ENCODE data around the gene WDFY2.

The WDFY2 gene

DNA sequence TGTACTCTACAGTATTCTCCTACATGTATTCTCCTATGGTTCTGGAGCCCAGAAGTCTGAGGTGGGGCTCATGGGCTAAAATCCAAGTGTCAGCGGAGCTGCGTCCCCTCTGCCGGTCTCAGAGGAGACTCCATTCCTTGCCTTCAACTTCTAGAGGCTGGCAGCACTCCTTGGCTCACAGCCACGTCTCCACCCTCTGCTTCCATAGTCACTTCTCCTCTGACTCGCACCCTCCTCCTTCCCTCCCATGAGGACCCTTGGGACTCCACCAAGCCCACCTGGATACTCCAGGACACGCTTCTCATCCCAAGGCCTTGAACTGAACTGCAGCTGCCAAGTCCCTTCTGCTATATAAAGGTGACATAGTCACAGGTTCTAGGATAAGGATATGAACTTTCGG lies 191.9 kb downstream of the WDFY2 start:
- DNase-seq: no peak

DNA sequence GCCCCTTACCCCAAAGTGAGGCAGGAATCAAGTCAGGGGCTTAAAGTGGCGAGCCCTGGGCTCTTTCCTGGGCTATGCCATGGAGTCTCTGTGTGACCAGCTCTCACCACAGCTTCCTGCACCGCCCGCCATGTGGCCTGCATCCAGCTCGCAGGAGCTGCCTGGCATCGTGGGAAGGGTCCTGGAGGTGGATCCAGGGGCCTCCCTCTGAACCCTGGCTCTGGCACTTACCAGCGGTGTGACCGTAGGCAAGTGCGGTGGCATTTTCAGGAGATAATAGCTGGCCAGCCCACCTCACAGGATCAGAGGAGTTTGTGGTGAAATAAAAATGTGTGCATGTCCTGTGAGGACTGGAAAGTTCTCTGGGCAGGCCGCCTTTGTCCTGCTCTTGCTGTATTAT lies 193.7 kb downstream of the WDFY2 start:
- no peak for DNase-seq

DNA sequence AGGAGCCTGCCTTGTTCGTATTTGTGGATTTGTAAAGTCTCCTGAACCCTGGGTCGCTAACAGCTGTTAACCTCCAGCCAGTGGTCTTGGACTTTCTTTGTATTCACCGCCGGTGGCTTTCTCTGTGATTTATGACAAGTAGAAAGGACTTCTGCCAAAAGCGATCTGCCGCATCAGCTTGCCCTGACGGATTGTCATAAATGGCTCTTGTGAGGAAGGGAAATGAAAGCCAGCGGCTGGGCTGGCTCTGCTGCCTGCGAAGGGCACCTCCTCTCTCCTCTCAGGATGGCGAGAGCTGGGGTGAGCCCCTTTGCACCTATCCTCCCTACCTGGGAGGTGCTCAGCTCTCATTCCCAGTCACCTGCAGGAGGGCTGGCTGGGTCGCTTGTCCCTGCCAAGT lies 194.1 kb downstream of the WDFY2 start:
- DNase-seq: no peak

DNA sequence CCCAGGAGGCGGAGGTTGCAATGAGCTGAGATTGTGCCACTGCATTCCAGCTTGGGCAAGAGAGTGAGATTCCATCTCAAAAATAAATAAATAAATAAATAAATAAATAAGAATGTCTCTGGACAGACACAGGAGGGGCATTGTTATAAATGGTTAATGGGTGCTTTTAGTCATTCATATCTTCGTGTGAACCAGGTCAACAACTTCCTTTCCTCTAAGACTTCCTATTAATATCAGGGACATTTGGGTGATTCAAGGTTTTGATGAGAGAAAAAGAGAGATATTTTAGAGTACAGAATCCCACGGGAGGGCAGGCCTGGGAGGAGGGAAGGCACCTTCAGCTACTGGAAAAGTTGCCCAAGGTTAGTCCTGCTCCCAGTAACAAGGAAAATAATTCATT lies 195.8 kb downstream of the WDFY2 start:
- DNase-seq: no peak

DNA sequence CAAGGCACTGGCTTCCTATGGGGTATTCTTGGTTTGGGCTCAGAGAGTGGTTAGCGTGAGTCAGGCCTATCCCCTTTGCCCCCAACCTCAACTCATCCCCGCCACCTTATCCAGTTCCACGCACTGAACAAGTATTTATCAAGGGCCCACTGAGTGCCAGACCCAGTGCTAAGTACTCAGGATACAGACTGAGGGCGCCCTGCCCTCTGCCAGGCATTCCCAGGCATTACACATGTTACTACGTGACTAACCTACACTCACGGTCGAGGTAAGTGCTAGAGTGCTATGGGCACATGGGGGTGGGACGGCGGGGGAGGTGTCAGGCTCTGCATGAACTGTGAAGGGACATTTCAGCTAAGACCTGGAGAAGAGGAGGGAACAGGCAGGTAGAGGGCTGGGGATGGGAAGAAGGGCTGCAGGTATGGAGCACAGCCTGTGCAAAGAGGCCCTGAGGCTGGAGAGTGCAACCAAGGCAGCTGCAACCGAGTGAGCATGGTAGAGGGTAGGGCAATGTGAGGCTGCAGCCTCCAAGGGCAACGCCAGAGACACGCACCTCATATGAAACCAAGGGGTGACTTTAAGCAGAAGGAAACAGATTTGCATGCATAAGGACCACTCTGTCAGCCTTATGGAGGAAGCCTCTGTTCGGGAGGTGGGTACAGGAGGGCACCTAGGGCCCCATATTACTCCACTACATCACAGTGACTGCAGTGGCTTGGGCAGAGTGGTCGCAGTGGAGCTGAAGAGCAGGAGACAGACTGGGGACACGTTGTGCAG lies 197.2 kb downstream of the WDFY2 start:
- peak in 1 of 2 experiments; percentile 8 for DNase-seq

DNA sequence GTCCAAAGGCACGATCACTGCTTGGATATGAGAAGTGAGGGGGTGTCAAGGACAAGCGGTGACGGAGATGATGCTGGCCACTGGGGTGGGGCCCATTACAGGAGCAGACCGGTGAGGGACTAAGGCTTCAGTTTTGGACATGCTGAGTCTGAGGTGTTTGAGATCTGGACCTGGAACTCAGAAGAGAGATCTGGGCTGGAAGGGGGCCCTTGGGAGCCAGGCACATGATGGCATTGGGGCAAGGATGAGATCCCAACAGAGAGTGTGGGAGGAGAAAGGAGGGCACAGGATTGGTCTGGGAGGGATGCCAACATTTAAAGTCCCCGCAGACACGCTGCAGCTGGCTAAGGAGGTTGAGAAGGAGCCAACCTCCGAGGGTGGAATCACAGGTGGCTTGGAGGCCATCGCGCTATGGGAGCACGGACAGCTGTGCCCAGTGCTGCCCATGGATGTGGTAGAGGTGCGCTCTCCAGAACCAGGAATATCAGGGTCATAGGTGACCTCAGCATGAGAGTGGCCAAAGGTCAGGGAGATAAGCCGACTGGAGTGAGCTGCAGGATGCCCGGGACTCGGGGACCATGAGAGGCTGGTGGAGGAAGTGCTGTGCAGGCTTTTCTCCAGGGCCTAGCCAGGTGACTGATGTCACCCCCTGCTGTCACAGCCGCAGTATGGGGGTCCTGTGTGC lies 197.9 kb downstream of the WDFY2 start:
- no peak for DNase-seq

DNA sequence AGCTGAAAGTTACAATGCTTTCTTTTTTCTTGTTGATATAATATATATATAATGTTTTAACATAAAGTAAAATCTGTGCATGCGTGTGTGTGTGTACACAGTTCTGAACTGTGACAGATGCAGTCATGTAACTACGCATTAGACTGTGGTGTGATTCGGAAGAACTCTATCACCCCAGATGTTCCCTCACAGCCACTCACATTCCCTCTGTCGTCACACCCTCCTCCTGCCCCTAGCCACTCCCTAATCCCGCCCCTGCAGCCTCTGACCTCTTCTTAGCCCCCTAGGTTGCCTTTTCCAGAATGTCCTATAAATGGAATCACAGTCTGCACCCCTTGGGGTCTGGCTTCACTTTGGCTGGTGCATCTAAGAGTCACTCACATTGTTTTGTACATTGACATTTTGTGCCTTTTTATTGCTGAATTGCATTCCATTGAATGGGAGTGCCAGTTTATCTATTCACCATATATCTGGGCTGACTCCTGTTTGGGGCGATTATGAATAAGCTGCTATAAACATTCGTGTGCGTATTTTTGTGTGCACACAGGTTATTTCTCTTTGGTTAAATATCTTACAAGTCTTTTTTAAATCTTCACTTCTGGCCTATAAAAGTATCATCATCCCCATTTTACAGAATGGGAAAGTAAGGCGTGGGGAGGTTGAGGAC lies 199.3 kb downstream of the WDFY2 start:
- no peak for DNase-seq

DNA sequence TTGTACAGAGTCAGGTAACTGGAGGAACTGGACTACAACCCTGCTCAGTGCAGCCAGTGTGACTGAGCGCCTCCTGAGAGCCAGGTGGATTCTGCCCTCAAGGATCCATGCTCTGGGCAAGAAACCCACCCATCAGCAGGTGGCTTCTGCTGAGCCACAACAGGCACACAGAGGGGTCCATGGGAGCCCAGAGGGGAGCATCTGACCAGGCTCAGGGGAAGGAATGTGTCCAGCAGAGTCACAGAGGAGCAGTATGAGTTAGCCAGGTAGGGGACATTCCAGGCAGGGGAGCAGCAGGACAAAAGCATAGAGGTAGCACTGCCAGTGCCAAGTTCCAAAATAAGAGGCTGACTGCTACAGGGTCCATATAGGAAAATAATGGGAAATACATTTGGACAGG lies 199.8 kb downstream of the WDFY2 start:
- no peak for DNase-seq

DNA sequence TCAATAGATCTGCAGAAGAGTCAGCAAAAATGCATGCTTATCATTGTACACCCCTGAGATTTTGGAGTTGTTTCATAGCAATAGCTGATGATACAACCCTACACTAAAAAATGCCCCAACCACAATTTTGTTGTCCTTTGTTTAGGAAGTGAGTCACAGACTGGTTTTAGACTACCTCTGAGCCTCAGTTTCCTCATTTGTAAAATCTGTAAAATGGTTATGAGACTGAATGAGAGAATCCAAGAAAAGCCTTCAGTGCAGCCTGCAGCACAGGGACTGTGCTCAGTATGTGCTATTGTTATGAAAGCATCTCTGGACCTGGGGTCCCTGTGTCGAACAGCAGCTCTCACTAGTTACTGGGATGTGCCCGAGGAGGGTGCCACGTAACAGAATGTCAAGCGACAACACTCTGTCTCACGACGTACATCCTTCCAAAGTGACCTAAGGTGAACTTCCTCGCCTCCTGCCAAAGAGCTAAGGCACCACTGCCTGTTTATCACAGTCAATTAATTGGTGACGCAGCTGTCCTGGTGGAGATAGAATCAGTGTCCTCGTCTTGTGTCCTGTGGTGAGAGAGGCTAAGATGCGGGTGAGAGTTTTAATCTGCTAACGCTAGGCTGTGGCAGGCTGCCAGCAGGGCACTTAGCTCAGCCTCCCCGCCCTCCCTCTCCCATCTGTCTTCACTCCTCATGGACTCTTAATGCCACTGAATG lies 201.6 kb downstream of the WDFY2 start:
- no peak for DNase-seq

DNA sequence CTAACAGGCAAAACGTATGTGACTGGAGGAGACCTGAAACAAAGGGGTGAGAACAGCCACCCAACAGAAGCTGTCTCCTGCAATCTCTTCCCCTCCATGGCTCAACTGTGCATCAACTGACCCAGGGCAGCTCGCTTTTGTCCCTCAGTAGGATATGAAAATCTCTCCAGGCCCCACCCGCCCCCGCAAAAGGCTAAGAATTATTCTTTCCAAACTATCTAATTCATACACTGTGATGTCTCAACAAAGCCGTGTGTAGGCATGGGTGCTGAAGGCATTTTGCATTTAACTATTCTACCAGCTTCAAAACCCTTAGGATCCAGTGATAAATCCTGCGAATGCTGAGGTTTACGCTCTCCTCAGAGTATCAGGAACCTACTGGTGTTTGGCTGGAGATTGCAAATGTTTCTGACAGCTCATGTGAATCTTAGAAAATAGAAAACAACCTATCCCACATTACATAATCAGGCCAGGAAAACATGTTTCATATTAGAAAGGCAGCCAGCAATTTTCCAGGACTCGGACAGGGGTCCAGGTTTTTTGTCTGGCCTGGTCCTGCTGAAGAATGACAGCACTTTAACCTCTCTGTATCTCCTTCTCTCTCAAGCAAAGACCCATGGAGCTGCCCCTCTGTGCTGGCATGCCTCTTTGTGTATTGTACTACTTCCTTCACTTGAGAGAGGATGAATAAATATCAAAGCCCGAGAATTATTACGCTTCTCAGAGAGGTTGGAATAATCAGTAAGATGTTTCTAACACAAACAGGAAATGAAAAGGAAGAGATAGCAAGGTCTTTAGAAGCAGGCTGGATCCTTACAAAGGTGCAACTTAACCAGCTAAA lies 202.4 kb downstream of the WDFY2 start:
- DNase-seq: no peak

DNA sequence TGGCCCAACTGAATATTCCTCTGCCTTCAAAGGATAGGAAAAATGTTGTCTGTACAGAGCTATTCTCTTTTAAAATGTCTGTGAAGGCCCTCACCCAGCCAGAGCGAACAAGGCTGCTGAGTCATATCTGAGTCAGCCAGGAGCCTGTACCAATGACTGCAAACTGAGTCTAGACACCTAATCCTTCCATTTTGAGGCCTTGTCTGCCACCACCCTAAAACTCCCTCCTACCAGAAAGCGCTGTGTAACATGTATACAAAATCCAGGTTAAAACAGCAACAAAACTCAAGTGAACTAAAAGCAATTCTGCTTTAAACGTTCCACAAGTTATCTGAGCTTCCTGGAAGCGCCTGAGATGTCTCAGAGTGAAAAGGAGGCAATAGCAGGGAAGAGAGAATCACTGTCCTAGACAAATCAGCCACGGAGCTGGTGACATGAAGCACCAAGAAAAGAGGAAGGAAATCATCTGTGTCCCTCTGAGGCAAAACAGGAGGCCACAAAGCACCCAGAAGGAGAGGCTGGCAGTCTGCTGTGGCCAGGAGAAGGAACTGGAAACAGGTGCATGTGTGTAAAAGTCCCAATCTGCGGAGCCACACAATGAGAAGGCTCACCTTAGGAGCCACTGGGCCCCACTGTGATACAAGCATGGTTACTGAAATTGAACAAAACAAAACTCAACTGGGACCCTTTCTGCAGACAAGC lies 209.5 kb downstream of the WDFY2 start:
- DNase-seq: no peak

DNA sequence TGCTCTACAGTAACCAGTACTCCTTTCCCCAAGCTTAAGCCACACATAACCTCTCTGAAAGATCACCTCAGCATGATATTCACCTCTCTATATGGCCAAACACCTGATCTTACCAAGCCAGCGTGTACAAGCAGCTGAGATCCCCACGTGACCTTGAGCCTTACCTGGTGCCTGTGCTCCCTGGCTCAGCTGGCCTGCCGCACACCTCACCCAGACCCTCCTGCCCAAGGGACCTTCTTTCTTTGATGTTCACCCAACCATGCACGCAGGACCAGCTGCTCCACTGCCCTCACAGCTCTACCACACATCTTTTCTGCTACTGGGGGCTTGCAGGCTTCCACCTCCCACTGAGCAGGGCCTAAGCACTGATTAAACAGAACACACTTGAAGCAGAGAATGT lies 210.7 kb downstream of the WDFY2 start:
- no peak for DNase-seq

DNA sequence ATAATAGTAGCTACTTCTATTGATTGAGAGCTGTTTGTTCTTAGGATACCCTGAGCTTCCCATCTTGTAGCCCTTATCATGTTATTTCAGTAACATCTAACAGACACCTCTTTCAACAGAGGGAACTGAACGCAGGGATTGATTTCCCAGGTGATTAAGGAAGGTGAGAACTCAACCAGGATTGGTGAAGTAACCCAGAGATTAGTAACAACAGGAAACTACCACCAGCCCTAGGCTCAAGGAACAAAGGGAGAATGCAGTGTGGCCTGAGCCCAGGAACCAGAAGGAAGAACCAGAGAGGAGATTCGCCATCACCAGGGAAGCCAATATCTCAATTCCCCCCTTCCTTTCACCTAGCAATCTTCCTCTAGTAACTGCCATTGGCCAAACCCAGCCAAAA lies 211.2 kb downstream of the WDFY2 start:
- DNase-seq: no peak

DNA sequence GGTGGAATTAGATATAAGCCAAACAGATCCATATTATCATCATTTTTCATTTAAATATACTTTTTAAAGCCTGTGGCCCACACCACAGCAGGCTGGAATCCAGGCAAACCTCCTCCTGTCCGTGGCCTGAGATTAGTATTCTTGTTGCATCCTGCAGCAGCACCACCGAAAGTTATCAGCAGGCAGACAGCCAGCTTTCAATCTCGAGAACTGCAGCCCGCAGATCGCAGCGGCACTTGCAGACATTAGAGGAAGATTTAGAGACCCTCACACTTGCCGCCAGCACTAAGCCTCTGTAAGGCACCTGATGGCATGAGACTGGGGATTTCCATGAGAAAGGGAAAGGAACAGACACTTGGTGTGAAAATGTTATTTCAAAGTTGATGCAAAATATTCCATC lies 212.3 kb downstream of the WDFY2 start:
- no peak for DNase-seq

DNA sequence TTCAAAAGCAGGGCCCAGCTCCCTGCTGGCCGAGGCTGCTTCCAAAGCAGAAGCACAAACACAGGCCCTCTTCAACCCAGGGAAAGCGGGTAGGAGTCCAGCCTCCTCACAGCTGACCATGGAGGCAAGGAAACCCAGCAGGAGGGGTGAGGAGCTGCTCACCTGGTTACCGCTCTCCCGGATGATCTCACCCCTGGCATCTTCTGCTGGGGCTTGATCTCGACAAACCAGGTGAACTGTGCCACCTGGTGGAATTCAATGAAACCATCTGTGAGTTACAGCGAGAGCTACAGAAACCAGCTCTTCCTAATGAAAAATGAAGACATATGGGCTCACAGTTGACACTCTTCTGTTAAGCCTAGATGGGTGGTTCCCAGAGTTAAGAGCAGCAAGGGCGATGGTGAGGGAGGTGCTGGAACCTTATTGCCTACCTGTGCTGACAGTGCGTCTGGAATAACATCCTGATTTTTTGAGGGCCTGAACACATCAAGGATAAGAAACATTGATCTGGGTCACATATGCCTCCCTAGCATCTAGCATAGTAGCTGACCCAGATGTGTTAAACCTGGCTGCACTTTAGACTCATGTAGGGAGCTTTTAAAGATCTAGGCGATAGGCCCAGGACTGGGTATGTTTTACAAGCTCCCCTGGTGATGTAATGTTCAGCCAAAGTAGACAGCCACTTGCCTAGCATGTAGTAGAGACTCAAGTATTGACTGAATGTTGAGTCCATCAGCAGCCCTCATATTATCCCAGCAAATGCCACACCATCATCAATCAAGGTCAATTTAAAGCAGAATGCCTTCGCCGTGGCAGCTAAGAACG lies 213.6 kb downstream of the WDFY2 start:
- peak; percentile 54 to 69 for DNase-seq

DNA sequence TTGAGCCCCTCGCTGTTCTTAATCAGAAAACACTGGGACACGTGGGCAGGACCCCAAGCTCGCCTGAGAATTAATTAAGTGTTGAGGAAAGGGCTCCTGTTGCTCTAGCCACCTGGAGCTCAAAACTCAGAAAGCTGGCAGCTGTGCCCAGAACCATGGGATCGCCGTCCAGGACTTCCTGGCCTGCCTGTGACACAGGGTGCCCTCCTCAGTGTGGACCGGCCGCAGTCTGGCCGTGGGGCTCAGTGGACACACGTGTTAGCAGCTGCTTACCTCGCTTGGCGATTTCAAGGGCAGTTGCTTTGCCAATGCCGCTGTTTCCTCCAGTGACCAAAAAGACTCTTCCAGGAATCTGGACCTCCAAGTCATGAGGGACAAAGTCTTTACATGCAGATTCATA lies 215.0 kb downstream of the WDFY2 start:
- DNase-seq: no peak

DNA sequence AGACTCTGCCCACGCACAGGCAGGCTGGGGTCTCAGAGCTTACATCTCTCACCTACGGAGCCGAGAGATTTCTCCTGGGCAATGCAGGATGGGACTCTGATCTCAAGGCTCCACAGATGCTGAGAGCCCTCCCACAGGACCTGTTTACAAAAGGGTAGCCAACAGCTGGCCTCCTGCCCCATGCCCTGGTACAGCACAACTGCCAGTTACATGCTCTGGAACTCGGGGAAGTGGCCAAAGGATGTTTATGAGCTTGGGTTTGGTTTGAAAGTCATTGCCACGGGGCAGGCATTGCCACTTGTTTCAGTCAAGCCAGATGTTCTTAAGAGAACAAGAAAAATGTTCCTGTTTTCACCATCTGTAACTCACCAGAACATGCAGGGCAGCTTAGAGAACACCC lies 216.2 kb downstream of the WDFY2 start:
- no peak for DNase-seq

DNA sequence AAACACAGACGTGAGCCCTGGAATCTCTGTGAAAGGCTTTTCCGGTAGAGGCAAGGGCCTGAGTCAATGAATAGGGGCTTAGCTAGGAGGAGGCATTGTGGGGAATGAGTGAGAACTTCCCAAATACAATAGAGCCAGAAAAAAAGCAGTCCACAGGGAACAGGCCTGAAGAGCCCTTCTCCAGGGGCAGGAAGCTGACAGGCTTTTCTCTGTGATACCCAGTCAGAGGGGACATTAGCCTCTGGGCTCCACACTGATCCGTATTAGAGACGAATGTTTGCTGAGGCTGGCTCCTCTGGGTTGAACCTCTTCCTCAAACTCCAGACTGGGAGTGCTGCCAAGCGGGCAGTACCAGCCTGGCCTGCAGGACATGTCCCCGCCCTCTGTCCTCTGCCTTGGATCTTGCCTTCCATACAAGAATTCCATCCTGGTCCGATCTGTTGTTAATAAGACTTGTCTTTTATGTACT lies 217.4 kb downstream of the WDFY2 start:
- DNase-seq: no peak

DNA sequence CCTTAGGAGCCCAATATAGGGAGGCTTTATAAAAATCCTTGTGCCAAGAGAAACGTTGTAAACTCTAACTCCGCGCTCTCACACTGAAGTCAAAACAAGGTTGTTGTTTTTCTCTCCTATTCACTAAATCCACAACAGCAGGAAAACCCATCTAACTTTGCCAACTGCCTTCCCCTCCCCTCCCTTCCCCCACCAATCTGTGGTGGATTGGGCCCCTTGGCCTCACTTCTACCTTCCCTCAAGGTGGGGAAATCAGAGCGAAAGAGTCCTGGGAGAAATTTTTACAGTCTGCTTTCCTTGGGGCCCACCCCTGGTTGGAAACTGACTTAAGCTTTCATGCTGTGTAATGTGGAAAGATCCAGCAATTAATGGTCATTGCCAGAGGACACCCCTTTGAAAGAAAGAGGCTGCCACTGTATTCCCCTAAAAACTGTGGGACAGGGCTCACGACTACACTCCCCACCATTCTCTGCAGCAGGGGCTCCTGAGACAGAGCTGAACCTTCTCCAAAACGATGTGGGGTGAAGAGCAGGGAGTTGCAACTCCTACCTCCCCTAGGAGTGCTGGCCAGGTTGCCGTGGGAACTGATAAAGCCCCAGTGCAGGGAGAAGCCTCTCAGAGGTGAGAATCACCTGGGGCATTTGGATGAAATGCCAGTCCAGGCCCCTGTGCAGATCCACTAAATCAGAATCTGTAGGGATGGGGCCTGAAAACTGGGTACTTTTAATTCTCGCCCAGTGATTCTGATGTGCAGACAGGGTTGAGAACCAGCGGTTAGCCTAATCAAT lies 218.6 kb downstream of the WDFY2 start:
- DNase-seq: no peak
